GM12873 (cell line): Measurements from ENCODE around the gene ABI3BP.

Experiments
- CTCF ChIP-seq: IDR thresholded peaks from 2 replicates; pipeline ENCODE4 v1.5.1; 2012; ENCODE audit warnings: low read depth, mild to moderate bottlenecking, moderate library complexity, low read length, control low read depth; ENCODE audit not compliant: insufficient read depth; ENCODE audit errors: missing control alignments

ABI3BP gene

GRCh38 chr3:100956276-100956675 is 36.9 kb downstream of the ABI3BP start:
- no peak for TF ChIP-seq CTCF

DNA sequence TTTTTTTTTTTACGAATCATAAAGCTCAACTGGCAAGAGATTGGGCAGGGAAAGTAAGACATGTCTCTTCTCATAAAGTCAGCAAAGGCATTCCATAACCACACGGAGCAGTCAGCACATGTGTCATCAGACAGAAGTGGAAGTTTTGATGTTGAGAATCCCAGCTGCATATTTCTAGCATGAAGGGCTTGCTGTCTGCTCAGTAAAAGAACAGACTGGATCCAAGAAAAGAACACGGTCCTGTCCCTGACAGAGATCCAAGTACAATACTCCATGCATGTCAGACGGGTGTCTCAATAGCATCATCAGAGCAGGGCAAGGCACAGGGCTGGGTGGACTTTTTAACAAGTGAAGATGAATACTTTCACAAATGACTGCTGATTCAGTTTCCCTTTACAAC is 38.2 kb downstream of the ABI3BP start:
- no peak for TF ChIP-seq CTCF

GRCh38 chr3:100954199-100954935 is 38.9 kb downstream of the ABI3BP start:
- TF ChIP-seq CTCF: no peak

DNA sequence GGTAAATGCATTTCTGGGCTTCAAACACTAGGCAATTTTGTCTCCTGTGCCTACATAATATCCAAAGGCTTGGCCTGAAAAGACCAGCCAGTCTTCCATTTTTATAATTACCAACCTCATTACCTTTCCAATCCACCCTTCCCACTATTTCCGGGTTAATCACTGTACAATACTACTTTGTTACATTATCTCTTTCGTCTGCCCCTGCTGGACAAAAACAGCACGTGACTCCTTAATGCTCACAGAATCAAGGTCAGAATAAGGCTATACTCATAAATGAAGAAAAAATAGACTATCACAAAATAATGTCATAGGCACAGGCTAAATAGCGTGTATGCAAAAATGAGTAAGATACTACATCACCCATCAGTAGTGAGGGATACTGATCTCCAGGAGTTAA is 40.1 kb downstream of the ABI3BP start:
- TF ChIP-seq CTCF: no peak

GRCh38 chr3:100947119-100947518 is 46.1 kb downstream of the ABI3BP start:
- no peak for TF ChIP-seq CTCF

DNA sequence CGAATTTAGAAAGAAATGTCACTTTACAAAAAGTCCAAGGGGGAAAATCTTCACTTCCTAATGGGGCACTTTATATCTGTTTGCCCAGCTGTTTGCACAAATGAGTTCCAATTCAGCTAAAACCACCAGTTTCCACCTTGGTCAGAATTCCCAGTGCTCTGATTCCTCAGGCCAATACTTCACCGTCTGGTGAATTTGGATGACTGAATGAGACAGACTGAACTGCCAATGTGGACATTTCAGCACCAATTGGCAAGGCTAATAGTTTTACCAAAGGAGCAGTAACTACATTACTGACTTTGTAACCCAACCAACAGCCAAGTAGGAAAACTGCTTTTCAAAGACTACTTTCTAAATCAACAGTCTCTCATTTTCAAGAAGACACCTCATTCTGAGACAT is 51.8 kb downstream of the ABI3BP start:
- no peak for TF ChIP-seq CTCF

- TF ChIP-seq CTCF: no peak
These were observed 52.2 kb downstream of the ABI3BP start for GRCh38 chr3:100941041-100941440.
